ENCODE results near the gene SYT3. TPM values are rescaled to one million over a fixed set of nuclear protein-coding genes. Genes with fewer than 3 reads are reported as not detected.

SYT3 gene
- total and polyA plus RNA-seq, 4 donors = not detected

GRCh38 chr19:50573741-50574461 is 65.8 kb downstream of the SYT3 start:
- TF ChIP-seq RXRA (IDR thresholded peaks at IDR 0.05) (no peak), NR2F2 (IDR thresholded peaks at IDR 0.05) (no peak), RAD21 (IDR thresholded peaks at IDR 0.05) (no peak), HNF4A (conservative IDR thresholded peaks at IDR 0.05) (no peak), SP1 (IDR thresholded peaks at IDR 0.05) (no peak), FOXA2 (IDR thresholded peaks at IDR 0.05) (no peak), EGR1 (IDR thresholded peaks at IDR 0.05; ENCODE audit: low read depth in 2 of 2) (no peak), GABPA (IDR thresholded peaks at IDR 0.05 in 1 of 2, conservative IDR thresholded peaks at IDR 0.05 in 1 of 2) (no peak), HNF4G (IDR thresholded peaks at IDR 0.05) (no peak), YY1 (IDR thresholded peaks at IDR 0.05) (no peak), MAX (IDR thresholded peaks at IDR 0.05) (no peak), JUND (IDR thresholded peaks at IDR 0.05) (no peak), FOXA1 (IDR thresholded peaks at IDR 0.05) (no peak), TAF1 (conservative IDR thresholded peaks at IDR 0.05) (no peak)
- TF ChIP-seq, protein P1, sequence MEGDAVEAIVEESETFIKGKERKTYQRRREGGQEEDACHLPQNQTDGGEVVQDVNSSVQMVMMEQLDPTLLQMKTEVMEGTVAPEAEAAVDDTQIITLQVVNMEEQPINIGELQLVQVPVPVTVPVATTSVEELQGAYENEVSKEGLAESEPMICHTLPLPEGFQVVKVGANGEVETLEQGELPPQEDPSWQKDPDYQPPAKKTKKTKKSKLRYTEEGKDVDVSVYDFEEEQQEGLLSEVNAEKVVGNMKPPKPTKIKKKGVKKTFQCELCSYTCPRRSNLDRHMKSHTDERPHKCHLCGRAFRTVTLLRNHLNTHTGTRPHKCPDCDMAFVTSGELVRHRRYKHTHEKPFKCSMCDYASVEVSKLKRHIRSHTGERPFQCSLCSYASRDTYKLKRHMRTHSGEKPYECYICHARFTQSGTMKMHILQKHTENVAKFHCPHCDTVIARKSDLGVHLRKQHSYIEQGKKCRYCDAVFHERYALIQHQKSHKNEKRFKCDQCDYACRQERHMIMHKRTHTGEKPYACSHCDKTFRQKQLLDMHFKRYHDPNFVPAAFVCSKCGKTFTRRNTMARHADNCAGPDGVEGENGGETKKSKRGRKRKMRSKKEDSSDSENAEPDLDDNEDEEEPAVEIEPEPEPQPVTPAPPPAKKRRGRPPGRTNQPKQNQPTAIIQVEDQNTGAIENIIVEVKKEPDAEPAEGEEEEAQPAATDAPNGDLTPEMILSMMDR (IDR thresholded peaks at IDR 0.05; ENCODE audit: low read depth, low read length, missing input control) = no peak
- TF ChIP-seq, protein P2, sequence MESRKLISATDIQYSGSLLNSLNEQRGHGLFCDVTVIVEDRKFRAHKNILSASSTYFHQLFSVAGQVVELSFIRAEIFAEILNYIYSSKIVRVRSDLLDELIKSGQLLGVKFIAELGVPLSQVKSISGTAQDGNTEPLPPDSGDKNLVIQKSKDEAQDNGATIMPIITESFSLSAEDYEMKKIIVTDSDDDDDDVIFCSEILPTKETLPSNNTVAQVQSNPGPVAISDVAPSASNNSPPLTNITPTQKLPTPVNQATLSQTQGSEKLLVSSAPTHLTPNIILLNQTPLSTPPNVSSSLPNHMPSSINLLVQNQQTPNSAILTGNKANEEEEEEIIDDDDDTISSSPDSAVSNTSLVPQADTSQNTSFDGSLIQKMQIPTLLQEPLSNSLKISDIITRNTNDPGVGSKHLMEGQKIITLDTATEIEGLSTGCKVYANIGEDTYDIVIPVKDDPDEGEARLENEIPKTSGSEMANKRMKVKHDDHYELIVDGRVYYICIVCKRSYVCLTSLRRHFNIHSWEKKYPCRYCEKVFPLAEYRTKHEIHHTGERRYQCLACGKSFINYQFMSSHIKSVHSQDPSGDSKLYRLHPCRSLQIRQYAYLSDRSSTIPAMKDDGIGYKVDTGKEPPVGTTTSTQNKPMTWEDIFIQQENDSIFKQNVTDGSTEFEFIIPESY (IDR thresholded peaks at IDR 0.05) = no peak
- TF ChIP-seq, protein P3, sequence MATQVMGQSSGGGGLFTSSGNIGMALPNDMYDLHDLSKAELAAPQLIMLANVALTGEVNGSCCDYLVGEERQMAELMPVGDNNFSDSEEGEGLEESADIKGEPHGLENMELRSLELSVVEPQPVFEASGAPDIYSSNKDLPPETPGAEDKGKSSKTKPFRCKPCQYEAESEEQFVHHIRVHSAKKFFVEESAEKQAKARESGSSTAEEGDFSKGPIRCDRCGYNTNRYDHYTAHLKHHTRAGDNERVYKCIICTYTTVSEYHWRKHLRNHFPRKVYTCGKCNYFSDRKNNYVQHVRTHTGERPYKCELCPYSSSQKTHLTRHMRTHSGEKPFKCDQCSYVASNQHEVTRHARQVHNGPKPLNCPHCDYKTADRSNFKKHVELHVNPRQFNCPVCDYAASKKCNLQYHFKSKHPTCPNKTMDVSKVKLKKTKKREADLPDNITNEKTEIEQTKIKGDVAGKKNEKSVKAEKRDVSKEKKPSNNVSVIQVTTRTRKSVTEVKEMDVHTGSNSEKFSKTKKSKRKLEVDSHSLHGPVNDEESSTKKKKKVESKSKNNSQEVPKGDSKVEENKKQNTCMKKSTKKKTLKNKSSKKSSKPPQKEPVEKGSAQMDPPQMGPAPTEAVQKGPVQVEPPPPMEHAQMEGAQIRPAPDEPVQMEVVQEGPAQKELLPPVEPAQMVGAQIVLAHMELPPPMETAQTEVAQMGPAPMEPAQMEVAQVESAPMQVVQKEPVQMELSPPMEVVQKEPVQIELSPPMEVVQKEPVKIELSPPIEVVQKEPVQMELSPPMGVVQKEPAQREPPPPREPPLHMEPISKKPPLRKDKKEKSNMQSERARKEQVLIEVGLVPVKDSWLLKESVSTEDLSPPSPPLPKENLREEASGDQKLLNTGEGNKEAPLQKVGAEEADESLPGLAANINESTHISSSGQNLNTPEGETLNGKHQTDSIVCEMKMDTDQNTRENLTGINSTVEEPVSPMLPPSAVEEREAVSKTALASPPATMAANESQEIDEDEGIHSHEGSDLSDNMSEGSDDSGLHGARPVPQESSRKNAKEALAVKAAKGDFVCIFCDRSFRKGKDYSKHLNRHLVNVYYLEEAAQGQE (IDR thresholded peaks at IDR 0.05) = no peak
- no peak overlapping the region for H3K27ac ChIP-seq (ENCODE audit: low read depth in 1 of 2, low read length in 2 of 2)
- no peak overlapping the region for H3K9ac ChIP-seq (ENCODE audit: low read depth in 1 of 2, low read length in 2 of 2)
- no peak overlapping the region for H3K4me3 ChIP-seq (ENCODE audit: low read depth in 1 of 3, low read length in 3 of 3)
- DNase-seq (ENCODE audit: low spot score) = no peak
- no peaks in the 10 kb centered on the region for H3K36me3 ChIP-seq (ENCODE audit: control insufficient read depth in 4 of 4, insufficient read depth in 3 of 4, low read depth in 1 of 4, low read length in 3 of 4)
- 66% methylated on average over 13 of the region's 13 CpGs for WGBS
- no peaks in the 10 kb centered on the region for H3K4me1 ChIP-seq (ENCODE audit: control insufficient read depth in 4 of 4, insufficient read depth in 4 of 4, low read length in 3 of 4)
- no peaks in the 10 kb centered on the region for H3K27me3 ChIP-seq (ENCODE audit: control insufficient read depth in 4 of 4, insufficient read depth in 4 of 4, low read length in 3 of 4)
- H3K9me3 ChIP-seq (ENCODE audit: control insufficient read depth in 4 of 4, low read length in 3 of 4) = no peaks in the 10 kb centered on the region

Other genes starting within 250 kb of the SYT3 start
- gene SPIB, start 220.9 kb downstream of the SYT3 start, total RNA-seq = 1 to 10 TPM in 1 of 2 donors, under 1 TPM in 1; 0.50 to 5.0 TPM
- gene SPIB, start 220.9 kb downstream of the SYT3 start, polyA plus RNA-seq = under 1 TPM; 0.09 to 0.21 TPM
- gene MYBPC2, start 207.0 kb downstream of the SYT3 start, total RNA-seq = under 1 TPM in 1 of 2 donors, not detected in 1; under 0.01 TPM
- not detected for gene MYBPC2, start 207.0 kb downstream of the SYT3 start, polyA plus RNA-seq
- 10 to 100 TPM; 33.5 to 47.5 TPM for gene EMC10, start 163.4 kb downstream of the SYT3 start, total RNA-seq
- 100 to 1,000 TPM in 1 of 2 donors, 10 to 100 TPM in 1; 17.1 to 132 TPM for gene EMC10, start 163.4 kb downstream of the SYT3 start, polyA plus RNA-seq
- under 1 TPM; 0.42 to 0.70 TPM for gene GARIN5A, start 163.0 kb downstream of the SYT3 start, total RNA-seq
- gene GARIN5A, start 163.0 kb downstream of the SYT3 start, polyA plus RNA-seq = 1 to 10 TPM; 1.5 to 1.7 TPM
- 1 to 10 TPM; 6.6 to 9.8 TPM for gene JOSD2, start 128.7 kb downstream of the SYT3 start, total RNA-seq
- gene JOSD2, start 128.7 kb downstream of the SYT3 start, polyA plus RNA-seq = 10 to 100 TPM; 30.2 to 32.9 TPM
- gene ASPDH, start 126.0 kb downstream of the SYT3 start, total RNA-seq = 10 to 100 TPM in 1 of 2 donors, 1 to 10 TPM in 1; 7.3 to 11.6 TPM
- gene ASPDH, start 126.0 kb downstream of the SYT3 start, polyA plus RNA-seq = 10 to 100 TPM; 62.6 to 82.0 TPM
- 1 to 10 TPM; 1.0 to 1.1 TPM for gene LRRC4B, start 71.4 kb downstream of the SYT3 start, total RNA-seq
- under 1 TPM; 0.11 to 0.58 TPM for gene LRRC4B, start 71.4 kb downstream of the SYT3 start, polyA plus RNA-seq
- gene C19orf81, start 9.6 kb upstream of the SYT3 start, total RNA-seq = not detected
- gene C19orf81, start 9.6 kb upstream of the SYT3 start, polyA plus RNA-seq = not detected
- gene SHANK1, start 79.9 kb upstream of the SYT3 start, total RNA-seq = under 1 TPM; 0.17 to 0.28 TPM
- gene SHANK1, start 79.9 kb upstream of the SYT3 start, polyA plus RNA-seq = under 1 TPM in 1 of 2 donors, not detected in 1; 0.06 TPM
- 10 to 100 TPM in 1 of 2 donors, 1 to 10 TPM in 1; 2.6 to 11.0 TPM for gene CLEC11A, start 83.5 kb upstream of the SYT3 start, total RNA-seq
- gene CLEC11A, start 83.5 kb upstream of the SYT3 start, polyA plus RNA-seq = 1 to 10 TPM; 2.4 to 8.5 TPM
- gene GPR32, start 130.6 kb upstream of the SYT3 start, total RNA-seq = not detected
- gene GPR32, start 130.6 kb upstream of the SYT3 start, polyA plus RNA-seq = not detected
- not detected for gene ACP4, start 150.5 kb upstream of the SYT3 start, total RNA-seq
- gene ACP4, start 150.5 kb upstream of the SYT3 start, polyA plus RNA-seq = under 1 TPM; 0.06 to 0.19 TPM
- gene KLK1, start 183.9 kb upstream of the SYT3 start, total RNA-seq = not detected
- not detected for gene KLK1, start 183.9 kb upstream of the SYT3 start, polyA plus RNA-seq
- not detected for gene KLK15, start 193.7 kb upstream of the SYT3 start, total RNA-seq
- gene KLK15, start 193.7 kb upstream of the SYT3 start, polyA plus RNA-seq = not detected
- not detected for gene KLK3, start 215.0 kb upstream of the SYT3 start, total RNA-seq
- not detected for gene KLK3, start 215.0 kb upstream of the SYT3 start, polyA plus RNA-seq
- not detected for gene KLK2, start 233.6 kb upstream of the SYT3 start, total RNA-seq
- gene KLK2, start 233.6 kb upstream of the SYT3 start, polyA plus RNA-seq = not detected